Astrocyte of the spinal cord (primary cell): ENCODE measurements around the gene GEMIN5.

Source experiments
- DNase-seq: peaks from one replicate; pipeline ENCODE4 v3.0.0; 2011; ENCODE audit warnings: low read depth, low spot score
- H3K4me3 ChIP-seq: 2 replicates; pipeline ENCODE4 v1.5.1; 2011; ENCODE audit warnings: low read depth, mild to moderate bottlenecking, low read length, moderate library complexity
- CTCF ChIP-seq: IDR thresholded peaks from 2 replicates; pipeline ENCODE4 v1.5.1; 2012; ENCODE audit warnings: low read depth, mild to moderate bottlenecking, low read length, inconsistent platforms
- in situ Hi-C: cut with HindIII; loops from 2 replicates; pipeline ENCODE4 v1.10.0; 2017; ENCODE audit warnings: low sequenced_read_pairs

The GEMIN5 gene

GRCh38 chr5:154873791-154874331 is 64.2 kb downstream of the GEMIN5 start:
- DNase-seq: no peak
- in situ Hi-C loops: no loop called here
- no peak for TF ChIP-seq CTCF
- no peak overlapping the region for H3K4me3 ChIP-seq

GRCh38 chr5:154871734-154872133 is 66.3 kb downstream of the GEMIN5 start:
- no peak for DNase-seq
- in situ Hi-C loops: no loop called here
- TF ChIP-seq CTCF: no peak
- no peak overlapping the region for H3K4me3 ChIP-seq

GRCh38 chr5:154868702-154869101 is 69.3 kb downstream of the GEMIN5 start:
- peak; percentile 25 for DNase-seq
- TF ChIP-seq CTCF: peak; percentile 37
- in situ Hi-C loops: no loop called here
- no peak overlapping the region for H3K4me3 ChIP-seq

- DNase-seq: no peak
- no peak overlapping the region for H3K4me3 ChIP-seq
- no peak for TF ChIP-seq CTCF
- in situ Hi-C loops: no loop called here
These were observed 71.2 kb downstream of the GEMIN5 start for GRCh38 chr5:154866841-154867240.

GRCh38 chr5:154865466-154866184 is 72.4 kb downstream of the GEMIN5 start:
- in situ Hi-C loops: no loop called here
- DNase-seq: no peak
- no peak for TF ChIP-seq CTCF
- H3K4me3 ChIP-seq: no peak overlapping the region

GRCh38 chr5:154863291-154864080 is 74.5 kb downstream of the GEMIN5 start:
- DNase-seq: no peak
- no peak overlapping the region for H3K4me3 ChIP-seq
- in situ Hi-C loops: no loop called here
- TF ChIP-seq CTCF: no peak
